Heart left ventricle (tissue), 16 donors: ENCODE results near the gene GPR68. TPM values are rescaled to one million over a fixed set of nuclear protein-coding genes. Genes with fewer than 3 reads are reported as not detected.

Experiments used
- ATAC-seq, 4 donors: fragments of 200-7000 bp; cut with Tn5 transposase; one replicate each; pipeline ENCODE4 v1.9.1; 2020 to 2022; ENCODE audit warnings: moderate library complexity in 4 of 4, mild to moderate bottlenecking in 3 of 4, moderate number of reproducible peaks in 1 of 4
- DNase-seq, 5 donors: peaks; one replicate each; pipeline ENCODE4 v3.0.0-alpha.2; 2020
- H3K27ac ChIP-seq, 12 donors: fragments of 200-600 bp; sonication (generic) in 4 of 12; one replicate each; pipeline versions ENCODE4 v1.5.0 to v1.8.0; 2016 to 2022; ENCODE audit warnings: mild to moderate bottlenecking in 2 of 12
- H3K27me3 ChIP-seq, 9 donors: fragments of 200-600 bp; sonication (generic) in 2 of 9; one replicate each; pipeline versions ENCODE4 v1.5.1 to v1.8.0; 2016 to 2022; ENCODE audit warnings: mild to moderate bottlenecking in 3 of 9
- H3K36me3 ChIP-seq, 9 donors: fragments of 200-600 bp; sonication (generic) in 2 of 9; one replicate each; pipeline versions ENCODE4 v1.5.0 to v1.8.0; 2018 to 2022; ENCODE audit warnings: mild to moderate bottlenecking in 2 of 9
- H3K4me1 ChIP-seq, 12 donors: fragments of 200-600 bp; sonication (generic) in 4 of 12; one replicate each; pipeline versions ENCODE4 v1.5.0 to v1.8.0; 2016 to 2022; ENCODE audit warnings: mild to moderate bottlenecking in 3 of 12
- H3K4me3 ChIP-seq, 12 donors: fragments of 200-600 bp; sonication (generic) in 4 of 12; one replicate each; pipeline versions ENCODE4 v1.5.0 to v1.8.0; 2017 to 2022; ENCODE audit warnings: mild to moderate bottlenecking in 9 of 12, moderate library complexity in 4 of 12
- H3K9me3 ChIP-seq, 12 donors: fragments of 200-600 bp; sonication (generic) in 4 of 12; one replicate each; pipeline versions ENCODE4 v1.5.0 to v1.8.0; 2016 to 2022; ENCODE audit warnings: mild to moderate bottlenecking in 1 of 12
- CTCF ChIP-seq, 12 donors: fragments of 200-600 bp; sonication (generic) in 4 of 12; IDR thresholded peaks; one replicate each; pipeline versions ENCODE4 v1.5.0 to v1.8.0; 2018 to 2022; ENCODE audit warnings: antibody characterized with exemption in 12 of 12, mild to moderate bottlenecking in 5 of 12
- POLR2A ChIP-seq, 2 donors: fragments of 450-650 bp; IDR thresholded peaks; one replicate each; pipeline ENCODE4 v1.6.1; 2017; ENCODE audit warnings: antibody characterized with exemption in 2 of 2, mild to moderate bottlenecking in 2 of 2, moderate library complexity in 2 of 2
- WGBS, 4 donors: extraction: QIAGEN DNeasy Blood & Tissue Kit in 2 of 4; methylation state at CpG; one replicate each; pipeline versions ENCODE4 v1.1.5 to v1.1.7; 2013 to 2018; 5-methylcytosine and 5-hydroxymethylcytosine counted together
- intact Hi-C, 10 donors: fragments of 100-400 bp; cut with DNase I; formaldehyde crosslinking; loops; one replicate each; pipeline versions ENCODE4 v1.11.1 to v1.14.2; 2022
- long read RNA-seq, 3 donors: library from polyadenylated mRNA; unstranded; transcript quantifications; one replicate each; pipeline ENCODE4 v2.0.0, GENCODE V29; 2020 to 2021
- polyA plus RNA-seq, 2 donors: library from polyadenylated mRNA; stranded (reverse); fragments of 200-250 nt; gene quantifications; one replicate each; pipeline ENCODE4 v1.2.3, GENCODE V29; 2013
- total RNA-seq, 9 donors: library from RNA; depleted of rRNA in 2 of 9; stranded (reverse); fragments of >200 nt in 2 of 9; fragmentation: NEBNext Ultra II Directional in 3 of 9; extraction: Animal tissue kit (Norgen Biotek cat#: 25700) in 3 of 9; gene quantifications; one replicate each; pipeline versions ENCODE4 v1.1.0 to v1.2.4, GENCODE V29; 2016 to 2023
- donor health status: ischemic (EF 13 %, LVEDD 7.1; RV severe dilation, severe dysfunction).
- donor health status: healthy with polysubstance abuse.
- donor health status: DM: no; HTN: yes; CAD: no.
- donor health status: DM: no; HTN: no; CAD: no.
- donor health status: ischemic (EF 25% LVEDD 6.9; RV normal size, moderate dysfunction).
- donor health status: ischemic (EF 25% LVEDD 5.7; RV mildly dilated, moderate dysfunction).
- donor health status: healthy.
- donor health status: DM: yes; HTN: yes; CAD: no.
- donor health status: ischemic (EF 35%, LVEDD 5.7; RV mildly dilated, moderate dysfunction).
- donor health status: nonischemic (EF 11% LVEDD 7.7; RV severe dilation, severe dysfunction).
- donor health status: DM: yes; HTN: yes; CAD: no.
- donor health status: PGD.
- donor health status: ischemic (EF 29% LVEDD 5.4; RV normal size, mild dysfunction).
- donor health status: nonischemic (EF 23%, LVEDD 6.1; RV moderate dilation, normal function).

Gene GPR68
- total RNA-seq (1 to 10 TPM in 2 of 9 donors, under 1 TPM in 6, not detected in 1; 0.31 to 2.6 (median 0.59) TPM), polyA plus RNA-seq (1 to 10 TPM in 1 of 2 donors, under 1 TPM in 1; 0.08 to 1.6 TPM)
- long read RNA-seq, donor 1, result 0 reads
- long read RNA-seq, donor 2, partial matches to known transcripts, result 1 of 6 reads
- long read RNA-seq, donor 2, other reads (novel, unspliced or antisense), result 3 of 6 reads
- long read RNA-seq, donor 3, partial matches to known transcripts, result 0 of 4 reads
- long read RNA-seq, donor 3, other reads (novel, unspliced or antisense), result 3 of 4 reads

GRCh38 chr14:91244501-91244901, at the start of gene GPR68:
GPR68 (minus strand) TSS chr14:91244704; CDS start chr14:91235050, 9,654 bp downstream.
- peaks cover 0 to 42% (median 4%) of the 10 kb centered on the region in 12 donors for H3K4me1 ChIP-seq
- TF ChIP-seq CTCF (IDR thresholded peaks at IDR 0.05) (no peak), POLR2A (IDR thresholded peaks at IDR 0.05) (no peak)
- DNase-seq (peak; percentile 46 to 81 (median 52)), ATAC-seq (peak; percentile 34 to 84 (median 77))
- peaks cover 0 to 5% (median 0%) of the 10 kb centered on the region in 12 donors for H3K9me3 ChIP-seq
- 26 to 45% (median 30%) methylated on average over 8 to 12 of the region's 12 CpGs for WGBS, 4 donors
- no peaks in the 10 kb centered on the region for H3K36me3 ChIP-seq
- intact Hi-C loops, result no loop called here
- H3K27me3 ChIP-seq, result peaks cover 0 to 4% (median 0%) of the 10 kb centered on the region in 9 donors
- peak within 1 kb of the TSS in 3 of 12 donors; percentile 34 to 84 (median 37) for H3K27ac ChIP-seq
- peak within 1 kb of the TSS in 5 of 12 donors; percentile 28 to 47 (median 39) for H3K4me3 ChIP-seq

- Histone ChIP-seq H3K36me3 (peaks cover 0 to 85% (median 5%) of the 10 kb centered on the region in 9 donors), H3K27ac (peak overlapping the region in 1 of 12 donors; percentile 7), H3K4me3 (no peak overlapping the region), H3K4me1 (peaks cover 0 to 6% (median 0%) of the 10 kb centered on the region in 12 donors), H3K27me3 (no peaks in the 10 kb centered on the region), H3K9me3 (no peaks in the 10 kb centered on the region)
- intact Hi-C loops, result no loop called here
- TF ChIP-seq CTCF (IDR thresholded peaks at IDR 0.05), result no peak
- TF ChIP-seq POLR2A (IDR thresholded peaks at IDR 0.05), result no peak
- DNase-seq (peak in 4 of 5 donors; percentile 25 to 62 (median 47)), ATAC-seq (peak; percentile 35 to 89 (median 80))
- 52 to 61% (median 53%) methylated on average over 7 of the region's 7 CpGs for WGBS, 4 donors
These were observed 49.6 kb upstream of the GPR68 start for GRCh38 chr14:91294153-91294552.

- intact Hi-C loops, result no loop called here
- Histone ChIP-seq H3K36me3 (peaks cover 0 to 85% (median 5%) of the 10 kb centered on the region in 9 donors), H3K4me3 (no peak overlapping the region), H3K4me1 (no peaks in the 10 kb centered on the region), H3K27me3 (no peaks in the 10 kb centered on the region), H3K9me3 (no peaks in the 10 kb centered on the region), H3K27ac (no peak overlapping the region)
- ATAC-seq (no peak), DNase-seq (no peak)
- no peak for TF ChIP-seq CTCF (IDR thresholded peaks at IDR 0.05)
- no peak for TF ChIP-seq POLR2A (IDR thresholded peaks at IDR 0.05)
- 32 to 66% (median 50%) methylated on average over 12 of the region's 12 CpGs for WGBS, 4 donors
These were observed 48.8 kb upstream of the GPR68 start for GRCh38 chr14:91293281-91293680.

GRCh38 chr14:91292491-91292890, 48.0 kb upstream of the GPR68 start:
- intact Hi-C loops, result no loop called here
- Histone ChIP-seq H3K27me3 (no peaks in the 10 kb centered on the region), H3K4me1 (no peaks in the 10 kb centered on the region), H3K9me3 (no peaks in the 10 kb centered on the region), H3K27ac (no peak overlapping the region), H3K4me3 (no peak overlapping the region), H3K36me3 (peaks cover 0 to 85% (median 5%) of the 10 kb centered on the region in 9 donors)
- no peak for TF ChIP-seq CTCF (IDR thresholded peaks at IDR 0.05)
- ATAC-seq, result no peak
- DNase-seq, result no peak
- WGBS, 4 donors, result 81 to 89% (median 83%) methylated on average over 15 of the region's 15 CpGs
